Measurements from ENCODE around the gene COL5A1.

COL5A1 gene

GRCh38 chr9:134783699-134784039, 142.1 kb downstream of the COL5A1 start:
- no peak for DNase-seq (ENCODE audit: low read depth)
- TF ChIP-seq CTCF (IDR thresholded peaks at IDR 0.05; ENCODE audit: control insufficient read depth, insufficient read depth, low read depth, low read length, missing control alignments): no peak
- H3K4me3 ChIP-seq (ENCODE audit: control insufficient read depth, low read depth, low read length): no peak overlapping the region

- TF ChIP-seq CTCF (IDR thresholded peaks at IDR 0.05; ENCODE audit: control insufficient read depth, insufficient read depth, low read depth, low read length, missing control alignments): no peak
- no peak for DNase-seq (ENCODE audit: low read depth)
- H3K4me3 ChIP-seq (ENCODE audit: control insufficient read depth, low read depth, low read length): no peak overlapping the region
Measured at GRCh38 chr9:134784577-134785305, 143.1 kb downstream of the COL5A1 start.

GRCh38 chr9:134785325-134786108, 143.9 kb downstream of the COL5A1 start:
- H3K4me3 ChIP-seq (ENCODE audit: control insufficient read depth, low read depth, low read length): no peak overlapping the region
- no peak for DNase-seq (ENCODE audit: low read depth)
- no peak for TF ChIP-seq CTCF (IDR thresholded peaks at IDR 0.05; ENCODE audit: control insufficient read depth, insufficient read depth, low read depth, low read length, missing control alignments)

- TF ChIP-seq CTCF (IDR thresholded peaks at IDR 0.05; ENCODE audit: control insufficient read depth, insufficient read depth, low read depth, low read length, missing control alignments): no peak
- no peak overlapping the region for H3K4me3 ChIP-seq (ENCODE audit: control insufficient read depth, low read depth, low read length)
- no peak for DNase-seq (ENCODE audit: low read depth)
Measured at GRCh38 chr9:134787601-134788531, 146.3 kb downstream of the COL5A1 start.

GRCh38 chr9:134789168-134789567, 147.6 kb downstream of the COL5A1 start:
- no peak for DNase-seq (ENCODE audit: low read depth)
- no peak overlapping the region for H3K4me3 ChIP-seq (ENCODE audit: control insufficient read depth, low read depth, low read length)
- TF ChIP-seq CTCF (IDR thresholded peaks at IDR 0.05; ENCODE audit: control insufficient read depth, insufficient read depth, low read depth, low read length, missing control alignments): no peak

- H3K4me3 ChIP-seq (ENCODE audit: control insufficient read depth, low read depth, low read length): no peak overlapping the region
- no peak for TF ChIP-seq CTCF (IDR thresholded peaks at IDR 0.05; ENCODE audit: control insufficient read depth, insufficient read depth, low read depth, low read length, missing control alignments)
- no peak for DNase-seq (ENCODE audit: low read depth)
Measured at GRCh38 chr9:134791009-134791408, 149.4 kb downstream of the COL5A1 start.
